Measurements from ENCODE around the gene MYT1.

- TF ChIP-seq EZH2 (IDR thresholded peaks at IDR 0.05; ENCODE audit: low read depth, low read length, severe bottlenecking) (no peak), ZNF274 (IDR thresholded peaks at IDR 0.05; ENCODE audit: borderline replicate concordance, extremely low read depth, low read length) (no peak), TAF1 (IDR thresholded peaks at IDR 0.05; ENCODE audit: low read depth, low read length) (no peak), RBBP5 (IDR thresholded peaks at IDR 0.05; ENCODE audit: borderline replicate concordance, low read depth, low read length) (no peak), CREB1 (IDR thresholded peaks at IDR 0.05) (no peak), SIN3A (conservative IDR thresholded peaks at IDR 0.05 in 1 of 2, IDR thresholded peaks at IDR 0.05 in 1 of 2; ENCODE audit: low read depth in 1 of 2, low read length in 2 of 2) (no peak), CTCF (IDR thresholded peaks at IDR 0.05; ENCODE audit: control extremely low read depth in 1 of 3, insufficient read depth in 1 of 3, low read depth in 1 of 3, low read length in 3 of 3) (no peak), TEAD4 (IDR thresholded peaks at IDR 0.05; ENCODE audit: low read depth, low read length) (no peak), SP2 (IDR thresholded peaks at IDR 0.05; ENCODE audit: low read length) (no peak), EP300 (IDR thresholded peaks at IDR 0.05; ENCODE audit: borderline replicate concordance in 1 of 2, low read depth in 2 of 2, low read length in 2 of 2) (no peak), CEBPB (IDR thresholded peaks at IDR 0.05; ENCODE audit: low read depth, low read length) (no peak), JUND (IDR thresholded peaks at IDR 0.05; ENCODE audit: low read length) (no peak), SIX5 (IDR thresholded peaks at IDR 0.05; ENCODE audit: low read depth, low read length) (no peak), JUN (IDR thresholded peaks at IDR 0.05; ENCODE audit: low read depth, low read length) (no peak)
Observed at GRCh38 chr20:64269604-64270411, 105.6 kb downstream of the MYT1 start.

Measured in H1 (cell line).